ENCODE results near the gene PITRM1. TPM values are rescaled to one million over a fixed set of nuclear protein-coding genes. Genes with fewer than 3 reads are reported as not detected.
"Not testable (repeated sequence)": the region's sequence is repeated elsewhere in the genome, so short reads cannot be mapped to it uniquely, and the experiment has no call there.

Gene PITRM1
- total RNA-seq, 2 donors from 2014 or later: 43.7 to 52.3 TPM

DNA sequence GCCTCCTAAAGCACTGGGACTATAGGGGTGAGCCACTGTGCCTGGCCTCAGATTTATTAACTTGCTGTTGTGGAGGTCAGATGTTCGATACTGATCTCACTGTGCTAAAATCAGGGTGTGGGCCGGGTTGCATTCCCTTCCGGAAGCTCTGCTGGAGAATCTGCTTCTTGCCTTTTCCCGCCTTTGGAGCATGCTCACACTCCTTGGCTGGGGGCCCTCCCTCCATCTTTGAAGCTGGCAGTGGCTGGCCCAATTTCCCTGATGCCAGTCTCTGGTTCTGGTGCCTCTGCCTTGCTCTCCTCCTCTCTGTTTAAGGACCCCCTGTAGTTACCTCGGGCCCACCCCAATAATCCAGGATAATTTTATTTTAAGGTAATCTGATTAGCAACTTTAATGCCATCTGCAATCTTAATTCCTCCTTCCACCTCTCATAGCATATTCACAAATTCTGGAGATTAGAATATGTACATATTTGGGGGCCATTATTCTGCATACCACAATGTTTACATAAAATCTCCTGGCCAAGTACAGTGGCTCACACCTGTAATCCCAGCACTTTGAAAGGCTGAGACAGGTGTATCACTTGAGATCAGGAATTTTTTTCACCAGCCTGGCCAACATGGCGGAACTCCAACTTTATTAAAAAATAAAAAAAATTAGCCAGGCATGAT, 7.9 kb upstream of the PITRM1 start:
- intact Hi-C loops (cut with DNase I): no loop called here
- DNase-seq: no peak

GRCh38 chr10:3179174-3179573, 6.6 kb upstream of the PITRM1 start:
- no peak overlapping the region for H3K4me3 ChIP-seq
- TF ChIP-seq, protein P1, sequence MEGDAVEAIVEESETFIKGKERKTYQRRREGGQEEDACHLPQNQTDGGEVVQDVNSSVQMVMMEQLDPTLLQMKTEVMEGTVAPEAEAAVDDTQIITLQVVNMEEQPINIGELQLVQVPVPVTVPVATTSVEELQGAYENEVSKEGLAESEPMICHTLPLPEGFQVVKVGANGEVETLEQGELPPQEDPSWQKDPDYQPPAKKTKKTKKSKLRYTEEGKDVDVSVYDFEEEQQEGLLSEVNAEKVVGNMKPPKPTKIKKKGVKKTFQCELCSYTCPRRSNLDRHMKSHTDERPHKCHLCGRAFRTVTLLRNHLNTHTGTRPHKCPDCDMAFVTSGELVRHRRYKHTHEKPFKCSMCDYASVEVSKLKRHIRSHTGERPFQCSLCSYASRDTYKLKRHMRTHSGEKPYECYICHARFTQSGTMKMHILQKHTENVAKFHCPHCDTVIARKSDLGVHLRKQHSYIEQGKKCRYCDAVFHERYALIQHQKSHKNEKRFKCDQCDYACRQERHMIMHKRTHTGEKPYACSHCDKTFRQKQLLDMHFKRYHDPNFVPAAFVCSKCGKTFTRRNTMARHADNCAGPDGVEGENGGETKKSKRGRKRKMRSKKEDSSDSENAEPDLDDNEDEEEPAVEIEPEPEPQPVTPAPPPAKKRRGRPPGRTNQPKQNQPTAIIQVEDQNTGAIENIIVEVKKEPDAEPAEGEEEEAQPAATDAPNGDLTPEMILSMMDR (IDR thresholded peaks at IDR 0.05): no peak
- no peaks in the 10 kb centered on the region for H3K9me3 ChIP-seq
- no peaks in the 10 kb centered on the region for H3K36me3 ChIP-seq
- no peaks in the 10 kb centered on the region for H3K4me1 ChIP-seq
- no peak overlapping the region for H3K27ac ChIP-seq
- no peak for DNase-seq
- H3K27me3 ChIP-seq: no peaks in the 10 kb centered on the region
- H3K9ac ChIP-seq (ENCODE audit: low read depth in 2 of 2, low read length in 2 of 2): no peak overlapping the region
- intact Hi-C loops (cut with DNase I): no loop called here

More for the DNA sequence above, 7.9 kb upstream of the PITRM1 start:
- Histone ChIP-seq H3K4me3 (no peak overlapping the region), H3K9ac (ENCODE audit: low read depth in 2 of 2, low read length in 2 of 2) (no peak overlapping the region), H3K27ac (no peak overlapping the region), H3K4me1 (no peaks in the 10 kb centered on the region), H3K27me3 (no peaks in the 10 kb centered on the region), H3K9me3 (no peaks in the 10 kb centered on the region), H3K36me3 (no peaks in the 10 kb centered on the region)
- TF ChIP-seq, protein P1 (IDR thresholded peaks at IDR 0.05): no peak

DNA sequence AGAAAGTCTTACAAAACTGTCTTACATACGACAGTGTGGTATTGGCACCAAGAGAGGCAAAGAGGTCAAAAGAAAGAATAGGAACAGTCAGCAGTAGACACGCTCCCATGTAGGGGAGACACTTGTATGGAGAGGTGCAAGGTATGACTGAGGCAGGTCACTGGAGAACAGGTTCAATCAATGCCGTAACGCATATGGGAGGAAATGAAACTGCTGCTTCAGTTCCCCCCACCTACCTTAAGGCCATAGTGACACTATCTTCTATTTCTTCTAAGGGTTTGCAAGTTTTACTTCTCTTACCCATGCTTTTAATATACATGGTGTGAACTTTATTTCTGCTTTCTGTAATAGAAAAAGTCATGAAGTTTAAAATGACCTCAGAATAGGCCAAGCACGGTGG, 5.5 kb upstream of the PITRM1 start:
- H3K9ac ChIP-seq (ENCODE audit: low read depth in 2 of 2, low read length in 2 of 2): no peak overlapping the region
- H3K27ac ChIP-seq: no peak overlapping the region
- DNase-seq: no peak
- no peak overlapping the region for H3K4me3 ChIP-seq
- no peaks in the 10 kb centered on the region for H3K36me3 ChIP-seq
- no peaks in the 10 kb centered on the region for H3K9me3 ChIP-seq
- TF ChIP-seq, protein P1 (IDR thresholded peaks at IDR 0.05): no peak
- H3K4me1 ChIP-seq: no peaks in the 10 kb centered on the region
- intact Hi-C loops (cut with DNase I): no loop called here
- no peaks in the 10 kb centered on the region for H3K27me3 ChIP-seq

- Histone ChIP-seq H3K4me1 (peaks cover 7% of the 10 kb centered on the region), H3K9ac (ENCODE audit: low read depth in 2 of 2, low read length in 2 of 2) (no peak overlapping the region), H3K36me3 (no peaks in the 10 kb centered on the region), H3K4me3 (peak overlapping the region; percentile 11), H3K9me3 (no peaks in the 10 kb centered on the region), H3K27me3 (no peaks in the 10 kb centered on the region), H3K27ac (no peak overlapping the region)
- DNase-seq: peak; percentile 95
- TF ChIP-seq, protein P1 (IDR thresholded peaks at IDR 0.05): no peak
- intact Hi-C loops (cut with DNase I): no loop called here
Observed at GRCh38 chr10:3173171-3173878, 743 bp upstream of the PITRM1 start.

DNA sequence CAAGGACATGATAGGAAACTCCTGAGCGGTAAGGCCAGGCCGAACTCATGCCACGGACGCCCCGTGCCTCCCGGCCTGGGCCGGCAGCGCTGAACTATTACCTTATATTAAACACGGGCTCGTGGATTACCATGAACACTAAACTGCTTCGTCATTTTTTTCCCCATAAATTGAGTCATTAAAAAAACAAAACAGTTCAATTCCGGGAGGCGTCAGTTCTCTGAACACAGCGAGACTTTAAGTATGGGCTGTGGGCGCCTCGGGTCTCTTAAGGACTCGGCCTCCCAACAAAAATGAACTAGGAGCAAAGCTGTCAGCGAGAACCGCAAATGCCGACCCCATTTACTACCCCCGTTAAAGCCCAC, 519 bp downstream of the PITRM1 start:
- H3K9ac ChIP-seq (ENCODE audit: low read depth in 2 of 2, low read length in 2 of 2): peak overlapping the region; percentile 84 to 91
- no peaks in the 10 kb centered on the region for H3K27me3 ChIP-seq
- DNase-seq: peak; percentile 31
- H3K36me3 ChIP-seq: no peaks in the 10 kb centered on the region
- H3K9me3 ChIP-seq: no peaks in the 10 kb centered on the region
- peak overlapping the region; percentile 93 for H3K4me3 ChIP-seq
- TF ChIP-seq, protein P1 (IDR thresholded peaks at IDR 0.05): no peak
- intact Hi-C loops (cut with DNase I): no loop called here
- H3K27ac ChIP-seq: peak overlapping the region; percentile 92
- peaks cover 7% of the 10 kb centered on the region for H3K4me1 ChIP-seq

GRCh38 chr10:3171488-3171887, 1.1 kb downstream of the PITRM1 start:
- DNase-seq; H3K4me1 ChIP-seq; H3K9me3 ChIP-seq; H3K27ac ChIP-seq; H3K27me3 ChIP-seq; H3K36me3 ChIP-seq; intact Hi-C loops (cut with DNase I): not testable (repeated sequence)
- peak overlapping the region in 1 of 2 donors; percentile 84 for H3K9ac ChIP-seq (ENCODE audit: low read depth in 2 of 2, low read length in 2 of 2)
- H3K4me3 ChIP-seq: peak overlapping the region; percentile 93
